HepG2 (cell line): ENCODE measurements around the gene DPY19L1. TPM values are rescaled to one million over a fixed set of nuclear protein-coding genes. Genes with fewer than 3 reads are reported as not detected.

Source experiments
- DZIP1 ChIP-seq: sonication (generic); formaldehyde crosslinking; IDR thresholded peaks from 2 replicates; pipeline ENCODE4 v1.5.0; 2020; ENCODE audit warnings: mild to moderate bottlenecking, missing genetic modification reagents
- ESRRA ChIP-seq: sonication (generic); formaldehyde crosslinking; IDR thresholded peaks from 2 replicates; pipeline ENCODE4 v1.5.1; 2020; ENCODE audit warnings: mild to moderate bottlenecking, low read depth, missing genetic modification reagents
- GRHL1 ChIP-seq: sonication (generic); formaldehyde crosslinking; conservative IDR thresholded peaks from 2 replicates; pipeline ENCODE4 v1.8.0; 2022; ENCODE audit warnings: missing genetic modification reagents
- GTF3A ChIP-seq: sonication (generic); formaldehyde crosslinking; conservative IDR thresholded peaks from 2 replicates; pipeline ENCODE4 v1.4.0; 2020; ENCODE audit warnings: mild to moderate bottlenecking, missing genetic modification reagents
- NCOR1 ChIP-seq: fragments of 200-600 bp; sonication (generic); IDR thresholded peaks from 2 replicates; pipeline ENCODE4 v1.7.0; 2017; ENCODE audit warnings: antibody characterized with exemption, low read length, borderline replicate concordance
- NFIB ChIP-seq: sonication (generic); formaldehyde crosslinking; IDR thresholded peaks from 2 replicates; pipeline ENCODE4 v1.9.0; 2021; ENCODE audit warnings: missing genetic modification reagents, mild to moderate bottlenecking, borderline replicate concordance
- NR3C1 ChIP-seq: sonication (generic); formaldehyde crosslinking; IDR thresholded peaks from 2 replicates; pipeline ENCODE4 v1.4.0; 2020; ENCODE audit warnings: missing genetic modification reagents
- ZNF784 ChIP-seq: sonication (generic); formaldehyde crosslinking; IDR thresholded peaks from 2 replicates; pipeline ENCODE4 v1.5.1; 2020; ENCODE audit warnings: missing genetic modification reagents, mild to moderate bottlenecking, borderline replicate concordance
- polyA plus RNA-seq, 8 experiments: library from polyadenylated mRNA; depleted of rRNA in 3 of 8; stranded (reverse) in 7 of 8; unstranded in 1 of 8; fragments of >200 nt; fragmentation: Illumina TruSeq in 4 of 8; extraction: Trizol in 4 of 8; gene quantifications; 2 replicates each; pipeline versions ENCODE4 v1.2.1 to v1.2.3, GENCODE V29; 2011 to 2016; ENCODE audit warnings: low read depth in 4 of 8, missing spikeins in 1 of 8, mixed read lengths in 1 of 8; ENCODE audit not compliant: insufficient read depth in 1 of 8
- total RNA-seq, 5 experiments: library from RNA; depleted of rRNA; stranded (reverse); fragments of >200 nt; fragmentation: Illumina TruSeq; extraction: Trizol; gene quantifications; 2 replicates each; pipeline ENCODE4 v1.2.3, GENCODE V29; 2016; ENCODE audit warnings: low read depth in 1 of 5
- TF ChIP-seq, protein P1 (sequence below), 2 experiments: sonication (generic) in 1 of 2; formaldehyde crosslinking in 1 of 2; IDR thresholded peaks; 2 replicates each; pipeline versions ENCODE4 v1.4.0 to v1.6.1; 2016 to 2020; ENCODE audit warnings: borderline replicate concordance in 1 of 2, low read depth in 1 of 2, mild to moderate bottlenecking in 1 of 2, missing genetic modification reagents in 1 of 2
- TF ChIP-seq, protein P2 (sequence below): conservative IDR thresholded peaks from 2 replicates; pipeline ENCODE4 v1.6.1; 2018; ENCODE audit warnings: missing genetic modification reagents
- TF ChIP-seq, protein P3 (sequence below): fragments of 450-650 bp; IDR thresholded peaks from 2 replicates; pipeline ENCODE4 v1.6.1; 2017; ENCODE audit warnings: mild to moderate bottlenecking

DPY19L1 gene
- total and polyA plus RNA-seq, 2 of the 13 experiments (the other 11 are each of a cell fraction or from before 2014, with no cell fraction given) = 18.9 to 32.6 TPM

- TF ChIP-seq, protein P1, sequence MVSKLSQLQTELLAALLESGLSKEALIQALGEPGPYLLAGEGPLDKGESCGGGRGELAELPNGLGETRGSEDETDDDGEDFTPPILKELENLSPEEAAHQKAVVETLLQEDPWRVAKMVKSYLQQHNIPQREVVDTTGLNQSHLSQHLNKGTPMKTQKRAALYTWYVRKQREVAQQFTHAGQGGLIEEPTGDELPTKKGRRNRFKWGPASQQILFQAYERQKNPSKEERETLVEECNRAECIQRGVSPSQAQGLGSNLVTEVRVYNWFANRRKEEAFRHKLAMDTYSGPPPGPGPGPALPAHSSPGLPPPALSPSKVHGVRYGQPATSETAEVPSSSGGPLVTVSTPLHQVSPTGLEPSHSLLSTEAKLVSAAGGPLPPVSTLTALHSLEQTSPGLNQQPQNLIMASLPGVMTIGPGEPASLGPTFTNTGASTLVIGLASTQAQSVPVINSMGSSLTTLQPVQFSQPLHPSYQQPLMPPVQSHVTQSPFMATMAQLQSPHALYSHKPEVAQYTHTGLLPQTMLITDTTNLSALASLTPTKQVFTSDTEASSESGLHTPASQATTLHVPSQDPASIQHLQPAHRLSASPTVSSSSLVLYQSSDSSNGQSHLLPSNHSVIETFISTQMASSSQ (IDR thresholded peaks at IDR 0.05; ENCODE audit: low read depth) = no peak
- TF ChIP-seq, protein P1 (CRISPR knock-in tag; IDR thresholded peaks at IDR 0.05; ENCODE audit: borderline replicate concordance) = no peak
- TF ChIP-seq ESRRA (CRISPR knock-in tag) (no peak), DZIP1 (CRISPR knock-in tag) (no peak), GTF3A (CRISPR knock-in tag) (no peak), NR3C1 (CRISPR knock-in tag) (no peak), NFIB (CRISPR knock-in tag) (no peak), ZNF784 (CRISPR knock-in tag) (no peak), GRHL1 (CRISPR knock-in tag) (no peak), NCOR1 (no peak; the same call in 1 of the 2 replicates)
- TF ChIP-seq, protein P2, sequence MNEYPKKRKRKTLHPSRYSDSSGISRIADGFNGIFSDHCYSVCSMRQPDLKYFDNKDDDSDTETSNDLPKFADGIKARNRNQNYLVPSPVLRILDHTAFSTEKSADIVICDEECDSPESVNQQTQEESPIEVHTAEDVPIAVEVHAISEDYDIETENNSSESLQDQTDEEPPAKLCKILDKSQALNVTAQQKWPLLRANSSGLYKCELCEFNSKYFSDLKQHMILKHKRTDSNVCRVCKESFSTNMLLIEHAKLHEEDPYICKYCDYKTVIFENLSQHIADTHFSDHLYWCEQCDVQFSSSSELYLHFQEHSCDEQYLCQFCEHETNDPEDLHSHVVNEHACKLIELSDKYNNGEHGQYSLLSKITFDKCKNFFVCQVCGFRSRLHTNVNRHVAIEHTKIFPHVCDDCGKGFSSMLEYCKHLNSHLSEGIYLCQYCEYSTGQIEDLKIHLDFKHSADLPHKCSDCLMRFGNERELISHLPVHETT (CRISPR knock-in tag) = no peak
- TF ChIP-seq, protein P3, sequence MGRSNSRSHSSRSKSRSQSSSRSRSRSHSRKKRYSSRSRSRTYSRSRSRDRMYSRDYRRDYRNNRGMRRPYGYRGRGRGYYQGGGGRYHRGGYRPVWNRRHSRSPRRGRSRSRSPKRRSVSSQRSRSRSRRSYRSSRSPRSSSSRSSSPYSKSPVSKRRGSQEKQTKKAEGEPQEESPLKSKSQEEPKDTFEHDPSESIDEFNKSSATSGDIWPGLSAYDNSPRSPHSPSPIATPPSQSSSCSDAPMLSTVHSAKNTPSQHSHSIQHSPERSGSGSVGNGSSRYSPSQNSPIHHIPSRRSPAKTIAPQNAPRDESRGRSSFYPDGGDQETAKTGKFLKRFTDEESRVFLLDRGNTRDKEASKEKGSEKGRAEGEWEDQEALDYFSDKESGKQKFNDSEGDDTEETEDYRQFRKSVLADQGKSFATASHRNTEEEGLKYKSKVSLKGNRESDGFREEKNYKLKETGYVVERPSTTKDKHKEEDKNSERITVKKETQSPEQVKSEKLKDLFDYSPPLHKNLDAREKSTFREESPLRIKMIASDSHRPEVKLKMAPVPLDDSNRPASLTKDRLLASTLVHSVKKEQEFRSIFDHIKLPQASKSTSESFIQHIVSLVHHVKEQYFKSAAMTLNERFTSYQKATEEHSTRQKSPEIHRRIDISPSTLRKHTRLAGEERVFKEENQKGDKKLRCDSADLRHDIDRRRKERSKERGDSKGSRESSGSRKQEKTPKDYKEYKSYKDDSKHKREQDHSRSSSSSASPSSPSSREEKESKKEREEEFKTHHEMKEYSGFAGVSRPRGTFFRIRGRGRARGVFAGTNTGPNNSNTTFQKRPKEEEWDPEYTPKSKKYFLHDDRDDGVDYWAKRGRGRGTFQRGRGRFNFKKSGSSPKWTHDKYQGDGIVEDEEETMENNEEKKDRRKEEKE = no peak
These were observed 98.1 kb downstream of the DPY19L1 start (continued) for GRCh38 chr7:34939175-34939574.
